K562 (cell line): ENCODE results near the gene FLRT1. TPM values are rescaled to one million over a fixed set of nuclear protein-coding genes. Genes with fewer than 3 reads are reported as not detected.

Experiments used
- ATAC-seq: fragments of 200-7000 bp; cut with Tn5 transposase; 3 replicates; pipeline ENCODE4 v1.9.1; 2020; ENCODE audit warnings: moderate library complexity
- BruUV-seq: library from RNA; stranded (reverse); fragments of 400-500 nt; replicated peaks from 2 replicates; lab custom pipeline; 2021; lab: Mats Ljungman, UMichigan
- CTCF ChIA-PET: fragments of 300-600 bp; formaldehyde crosslinking; extraction: SDS; loops from one replicate; lab custom pipeline; 2021; ENCODE audit warnings: low intra/inter-chr PET ratio; lab: Yijun Ruan, JAX
- POLR2A ChIA-PET: fragments of 300-600, 350-650 bp; sonication (Branson Sonifier 250); formaldehyde crosslinking; extraction: SDS; loops from one replicate; lab custom pipeline; 2021; ENCODE audit warnings: antibody characterized with exemption, inconsistent platforms; lab: Yijun Ruan, JAX
- DNase-seq, 4 experiments: peaks; one replicate each; pipeline versions ENCODE4 v3.0.0 to v3.0.0-alpha.2; 2011 to 2018; ENCODE audit warnings: low spot score in 3 of 4, mixed read lengths in 3 of 4; ENCODE audit errors: extremely low read depth in 1 of 4
- FAIRE-seq: peaks from 2 replicates; lab custom pipeline; 2011; peaks lifted over from hg19 to GRCh38; lab: Jason Lieb, UNC
- H2AFZ ChIP-seq: 2 replicates; pipeline ENCODE4 v1.6.0; 2011; ENCODE audit warnings: low read depth, low read length, control low read depth, inconsistent platforms
- H3K27ac ChIP-seq: fragments of 200-600 bp; 3 replicates; pipeline ENCODE4 v1.8.0; 2011; ENCODE audit warnings: low read depth, mild to moderate bottlenecking, control low read depth, inconsistent platforms, low read length, moderate library complexity, mixed read lengths; ENCODE audit errors: extremely low read depth
- H3K27me3 ChIP-seq, 2 experiments: fragments of 300-600 bp in 1 of 2; 2 replicates in 1 of 2; 3 replicates in 1 of 2; pipeline versions ENCODE4 v1.6.0 to v1.8.0; 2011; ENCODE audit warnings: inconsistent platforms in 2 of 2, low read length in 2 of 2, mild to moderate bottlenecking in 1 of 2, mixed read lengths in 1 of 2, moderate library complexity in 1 of 2; ENCODE audit not compliant: control insufficient read depth in 2 of 2, insufficient read depth in 2 of 2
- H3K36me3 ChIP-seq: fragments of 300-600 bp; 3 replicates; pipeline ENCODE4 v1.8.0; 2011; ENCODE audit warnings: mild to moderate bottlenecking, low read length, inconsistent platforms; ENCODE audit not compliant: control insufficient read depth, insufficient read depth
- H3K4me1 ChIP-seq, 2 experiments: fragments of 200-600 bp in 1 of 2; replicated peaks in 1 of 2; 2 replicates in 1 of 2; 3 replicates in 1 of 2; pipeline versions ENCODE4 v1.5.1 to v1.8.0; 2011; ENCODE audit warnings: inconsistent platforms in 2 of 2, low read length in 2 of 2, mild to moderate bottlenecking in 1 of 2, mixed read lengths in 1 of 2, moderate library complexity in 1 of 2; ENCODE audit not compliant: control insufficient read depth in 2 of 2, insufficient read depth in 2 of 2
- H3K4me2 ChIP-seq: 2 replicates; pipeline ENCODE4 v1.6.1; 2011; ENCODE audit warnings: low read length, control low read depth, inconsistent platforms, mixed read lengths; ENCODE audit not compliant: insufficient read depth
- H3K4me3 ChIP-seq: fragments of 200-600 bp; sonication (generic), shearing (Covaris generic); 2 replicates; pipeline ENCODE4 v1.5.1; 2016; ENCODE audit warnings: control low read depth, inconsistent platforms
- H3K79me2 ChIP-seq: fragments of 200-600 bp; 3 replicates; pipeline ENCODE4 v1.8.0; 2011; ENCODE audit warnings: low read length, inconsistent platforms; ENCODE audit not compliant: control insufficient read depth, insufficient read depth
- H3K9ac ChIP-seq, 2 experiments: 2 replicates each; pipeline versions ENCODE4 v1.6.0 to v1.6.1; 2011; ENCODE audit warnings: low read depth in 2 of 2, low read length in 2 of 2, control low read depth in 1 of 2, inconsistent platforms in 1 of 2, mild to moderate bottlenecking in 1 of 2, mixed read lengths in 1 of 2; ENCODE audit not compliant: insufficient read depth in 1 of 2
- H3K9me1 ChIP-seq: one replicate; pipeline ENCODE4 v1.6.0; 2011; ENCODE audit warnings: inconsistent platforms, mild to moderate bottlenecking, low read length, moderate library complexity; ENCODE audit not compliant: control insufficient read depth, insufficient read depth
- H3K9me3 ChIP-seq: replicated peaks from 2 replicates; pipeline ENCODE4 v1.5.1; 2011; ENCODE audit warnings: low read depth, low read length, inconsistent platforms; ENCODE audit not compliant: control insufficient read depth, insufficient read depth
- H4K20me1 ChIP-seq: replicated peaks from 2 replicates; pipeline ENCODE4 v1.6.1; 2011; ENCODE audit warnings: low read length, inconsistent platforms, mixed read lengths; ENCODE audit not compliant: control insufficient read depth, insufficient read depth
- BRD4 ChIP-seq: fragments of 200-600 bp; sonication (generic); IDR thresholded peaks from 2 replicates; pipeline ENCODE4 v1.6.1; 2017; ENCODE audit warnings: inconsistent platforms
- COPS2 ChIP-seq: fragments of 450-650 bp; conservative IDR thresholded peaks from 2 replicates; pipeline ENCODE4 v1.6.1; 2016; ENCODE audit warnings: mild to moderate bottlenecking, moderate library complexity
- EP400 ChIP-seq: fragments of 450-650 bp; IDR thresholded peaks from 2 replicates; pipeline ENCODE4 v1.6.1; 2017; ENCODE audit warnings: antibody characterized with exemption, mild to moderate bottlenecking, moderate library complexity
- GTF3C2 ChIP-seq: IDR thresholded peaks from 3 replicates; pipeline ENCODE4 v1.6.1; 2011; ENCODE audit warnings: borderline replicate concordance, mild to moderate bottlenecking, moderate library complexity; ENCODE audit not compliant: insufficient read length; ENCODE audit errors: extremely low read depth
- HDAC6 ChIP-seq: IDR thresholded peaks from 2 replicates; pipeline ENCODE4 v1.6.1; 2012; ENCODE audit warnings: low read depth, mild to moderate bottlenecking, control low read depth, inconsistent platforms, low read length, moderate library complexity
- HSF4 ChIP-seq: fragments of 250-450 bp; sonication (Bioruptor Pico); IDR thresholded peaks from 2 replicates; pipeline ENCODE4 v2.1.2; 2022; ENCODE audit warnings: mild to moderate bottlenecking, moderate library complexity, borderline replicate concordance
- KAT7 ChIP-seq: sonication (generic); formaldehyde crosslinking; IDR thresholded peaks from 2 replicates; pipeline ENCODE4 v1.8.0; 2022; ENCODE audit warnings: missing genetic modification reagents, mild to moderate bottlenecking, borderline replicate concordance
- MCM3 ChIP-seq: fragments of 450-650 bp; IDR thresholded peaks from 2 replicates; pipeline ENCODE4 v1.6.1; 2016
- MXI1 ChIP-seq: IDR thresholded peaks from 2 replicates; pipeline ENCODE4 v1.6.1; 2011; ENCODE audit warnings: low read depth, mild to moderate bottlenecking, improper control_type of control experiment, low read length
- NFYB ChIP-seq: IDR thresholded peaks from 2 replicates; pipeline ENCODE4 v1.6.1; 2011; ENCODE audit warnings: mild to moderate bottlenecking, moderate library complexity; ENCODE audit not compliant: insufficient read length; ENCODE audit errors: extremely low read depth
- PHF20 ChIP-seq: fragments of 450-650 bp; IDR thresholded peaks from 2 replicates; pipeline ENCODE4 v1.6.1; 2018; ENCODE audit not compliant: partially characterized antibody
- SAFB ChIP-seq: fragments of 200-400 bp; formaldehyde crosslinking; IDR thresholded peaks from 2 replicates; pipeline ENCODE4 v1.6.1; 2017; ENCODE audit warnings: low read depth, low read length, borderline replicate concordance
- TAF7 ChIP-seq: fragments of 450-650 bp; IDR thresholded peaks from 2 replicates; pipeline ENCODE4 v1.6.1; 2016; ENCODE audit warnings: missing genetic modification characterization, missing compliant biosample characterization
- ZNF449 ChIP-seq: fragments of 250-450 bp; sonication (Bioruptor Pico); IDR thresholded peaks from 2 replicates; pipeline ENCODE4 v1.8.0; 2022; ENCODE audit warnings: moderate library complexity, mild to moderate bottlenecking, inconsistent platforms
- ZNF518B ChIP-seq: fragments of 250-450 bp; sonication (Bioruptor Pico); IDR thresholded peaks from 2 replicates; pipeline ENCODE4 v1.5.0; 2021; ENCODE audit warnings: mild to moderate bottlenecking, moderate library complexity
- WGBS: fragments of 100-300 bp; shearing (Covaris generic); methylation state at CpG from one replicate; pipeline ENCODE4 v1.1.6; 2016; ENCODE audit warnings: low coverage, mixed read lengths; ENCODE audit not compliant: insufficient coverage; ENCODE audit errors: missing lambda C conversion rate; 5-methylcytosine and 5-hydroxymethylcytosine counted together
- in situ Hi-C: fragments of 300-500 bp; cut with MboI; formaldehyde crosslinking; loops from 4 replicates; pipeline ENCODE4 v1.15.0; 2018; ENCODE audit warnings: inconsistent platforms, mixed read lengths
- intact Hi-C: fragments of 100-400 bp; cut with micrococcal nuclease; formaldehyde crosslinking; loops from 2 replicates; pipeline ENCODE4 v1.14.2; 2022
- polyA plus RNA-seq, 8 experiments: library from polyadenylated mRNA; depleted of rRNA in 4 of 8; stranded (reverse) in 5 of 8; unstranded in 3 of 8; fragments of >200 nt; fragmentation: Nextera tagmentation in 2 of 8; fragmentation: Illumina TruSeq in 1 of 8; extraction: Ambion mirVana in 2 of 8; extraction: Trizol in 1 of 8; gene quantifications; 2 replicates each; pipeline versions ENCODE4 v1.2.1 to v1.2.3, GENCODE V29; 2011 to 2014; ENCODE audit warnings: inconsistent platforms in 1 of 8, missing spikeins in 1 of 8
- total RNA-seq, 7 experiments: library from RNA; depleted of rRNA in 6 of 7; stranded (reverse); fragments of >200 nt in 6 of 7; fragmentation: Illumina TruSeq in 2 of 7; extraction: Trizol in 2 of 7; gene quantifications; 2 replicates each; pipeline versions ENCODE4 v1.2.1 to v1.2.3, GENCODE V29; 2011 to 2021; ENCODE audit warnings: low replicate concordance in 1 of 7

FLRT1 gene
- total and polyA plus RNA-seq, 9 of the 15 experiments (the other 6 are each of a cell fraction or from before 2014, with no cell fraction given) = not detected

- no peak for TF ChIP-seq GTF3C2
- TF ChIP-seq ZNF518B = no peak
- TF ChIP-seq HSF4 (CRISPR knock-in tag) = no peak
Observed at GRCh38 chr11:64049509-64049908, 13.8 kb downstream of the FLRT1 start (continued).

- H3K4me2 ChIP-seq = no peak overlapping the region
- peak overlapping the region in 1 of 2 experiments; percentile 52; a peak in 1 of 4 replicates for H3K9ac ChIP-seq
- no peak for TF ChIP-seq COPS2
- TF ChIP-seq SAFB = no peak
- TF ChIP-seq ZNF449 (CRISPR knock-in tag) = no peak
- no peak for TF ChIP-seq BRD4
- no peak for TF ChIP-seq KAT7
- TF ChIP-seq EP400 = no peak
- no peak for TF ChIP-seq PHF20
- TF ChIP-seq TAF7 (tag) = no peak
- no peak for TF ChIP-seq HDAC6
- TF ChIP-seq NFYB = no peak
- TF ChIP-seq MXI1 = no peak
- TF ChIP-seq MCM3 = no peak
- ChIA-PET POLR2A (interaction anchor here (0.6 to 1.1 kb wide), 4 partner anchors 8 to 263 kb away, joined by 3 read pairs; no protein-coding TSS in a partner anchor), CTCF (no interaction called here)
- FAIRE-seq (no peak), DNase-seq (no peak), ATAC-seq (no peak)
- H2AFZ ChIP-seq = no peak overlapping the region
- 86% methylated on average over 15 of the region's 19 CpGs for WGBS
- H3K79me2 ChIP-seq = no peaks in the 10 kb centered on the region
- peaks cover 59% of the 10 kb centered on the region for H4K20me1 ChIP-seq
- H3K4me1 ChIP-seq = peaks cover 0 to 38% of the 10 kb centered on the region in 2 experiments; a peak in 2 of 5 replicates
- H3K4me3 ChIP-seq = no peak overlapping the region
- no peaks in the 10 kb centered on the region for H3K9me3 ChIP-seq
- no peaks in the 10 kb centered on the region for H3K36me3 ChIP-seq
- H3K27ac ChIP-seq = no peak overlapping the region
- BruUV-seq = no TSS peak
- no peaks in the 10 kb centered on the region for H3K9me1 ChIP-seq
- in situ Hi-C loops = no loop called here
- H3K27me3 ChIP-seq = no peaks in the 10 kb centered on the region
- intact Hi-C loops = no loop called here
Observed at GRCh38 chr11:64051297-64051696, 15.6 kb downstream of the FLRT1 start.
